K562 (cell line): ENCODE measurements around the gene CCM2. TPM values are rescaled to one million over a fixed set of nuclear protein-coding genes. Genes with fewer than 3 reads are reported as not detected.

Experiments used
- CBFA2T3 ChIP-seq: fragments of 450-650 bp; IDR thresholded peaks from 2 replicates; pipeline ENCODE4 v1.6.1; 2017
- CREB3L1 ChIP-seq: fragments of 450-650 bp; IDR thresholded peaks from 2 replicates; pipeline ENCODE4 v1.6.1; 2014; ENCODE audit warnings: low read depth, mild to moderate bottlenecking, moderate library complexity, borderline replicate concordance
- DIDO1 ChIP-seq: fragments of 450-650 bp; IDR thresholded peaks from 2 replicates; pipeline ENCODE4 v1.6.1; 2016; ENCODE audit warnings: low read depth, missing biosample characterization, missing genetic modification characterization
- MAFF ChIP-seq: IDR thresholded peaks from 2 replicates; pipeline ENCODE4 v1.6.1; 2012; ENCODE audit warnings: low read length, improper control_type of control experiment
- MTA1 ChIP-seq: fragments of 450-650 bp; IDR thresholded peaks from 2 replicates; pipeline ENCODE4 v1.6.1; 2017; ENCODE audit warnings: borderline replicate concordance
- REST ChIP-seq, 2 experiments: fragments of 450-650 bp; formaldehyde crosslinking in 1 of 2; IDR thresholded peaks; 2 replicates each; pipeline versions ENCODE4 v1.4.0 to v1.6.1; 2014 to 2020; ENCODE audit warnings: mild to moderate bottlenecking in 2 of 2, borderline replicate concordance in 1 of 2, low read depth in 1 of 2
- ZNF639 ChIP-seq, 2 experiments: fragments of 200-800 bp in 1 of 2; sonication (Bioruptor generic) in 1 of 2; sonication (generic) in 1 of 2; formaldehyde crosslinking in 1 of 2; IDR thresholded peaks in 1 of 2; conservative IDR thresholded peaks in 1 of 2; 2 replicates each; pipeline versions ENCODE4 v1.5.0 to v1.6.1; 2016 to 2020; ENCODE audit warnings: missing compliant biosample characterization in 1 of 2, missing genetic modification characterization in 1 of 2, missing genetic modification reagents in 1 of 2
- polyA plus RNA-seq, 8 experiments: library from polyadenylated mRNA; depleted of rRNA in 4 of 8; stranded (reverse) in 5 of 8; unstranded in 3 of 8; fragments of >200 nt; fragmentation: Nextera tagmentation in 2 of 8; fragmentation: Illumina TruSeq in 1 of 8; extraction: Ambion mirVana in 2 of 8; extraction: Trizol in 1 of 8; gene quantifications; 2 replicates each; pipeline versions ENCODE4 v1.2.1 to v1.2.3, GENCODE V29; 2011 to 2014; ENCODE audit warnings: inconsistent platforms in 1 of 8, missing spikeins in 1 of 8
- total RNA-seq, 7 experiments: library from RNA; depleted of rRNA in 6 of 7; stranded (reverse); fragments of >200 nt in 6 of 7; fragmentation: Illumina TruSeq in 2 of 7; extraction: Trizol in 2 of 7; gene quantifications; 2 replicates each; pipeline versions ENCODE4 v1.2.1 to v1.2.3, GENCODE V29; 2011 to 2021; ENCODE audit warnings: low replicate concordance in 1 of 7
- TF ChIP-seq, protein P1 (sequence below): fragments of 250-450 bp; sonication (Bioruptor Pico); IDR thresholded peaks from 2 replicates; pipeline ENCODE4 v1.5.0; 2020; ENCODE audit warnings: mild to moderate bottlenecking, borderline replicate concordance
- TF ChIP-seq, protein P2 (sequence below): sonication (generic); formaldehyde crosslinking; IDR thresholded peaks from 2 replicates; pipeline ENCODE4 v1.8.0; 2023; ENCODE audit warnings: mild to moderate bottlenecking, missing genetic modification reagents

CCM2 gene
- total and polyA plus RNA-seq, 9 of the 15 experiments (the other 6 are each of a cell fraction or from before 2014, with no cell fraction given): 0.41 to 38.6 (median 25.9) TPM

- TF ChIP-seq, protein P1, sequence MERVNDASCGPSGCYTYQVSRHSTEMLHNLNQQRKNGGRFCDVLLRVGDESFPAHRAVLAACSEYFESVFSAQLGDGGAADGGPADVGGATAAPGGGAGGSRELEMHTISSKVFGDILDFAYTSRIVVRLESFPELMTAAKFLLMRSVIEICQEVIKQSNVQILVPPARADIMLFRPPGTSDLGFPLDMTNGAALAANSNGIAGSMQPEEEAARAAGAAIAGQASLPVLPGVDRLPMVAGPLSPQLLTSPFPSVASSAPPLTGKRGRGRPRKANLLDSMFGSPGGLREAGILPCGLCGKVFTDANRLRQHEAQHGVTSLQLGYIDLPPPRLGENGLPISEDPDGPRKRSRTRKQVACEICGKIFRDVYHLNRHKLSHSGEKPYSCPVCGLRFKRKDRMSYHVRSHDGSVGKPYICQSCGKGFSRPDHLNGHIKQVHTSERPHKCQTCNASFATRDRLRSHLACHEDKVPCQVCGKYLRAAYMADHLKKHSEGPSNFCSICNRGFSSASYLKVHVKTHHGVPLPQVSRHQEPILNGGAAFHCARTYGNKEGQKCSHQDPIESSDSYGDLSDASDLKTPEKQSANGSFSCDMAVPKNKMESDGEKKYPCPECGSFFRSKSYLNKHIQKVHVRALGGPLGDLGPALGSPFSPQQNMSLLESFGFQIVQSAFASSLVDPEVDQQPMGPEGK (CRISPR knock-in tag): no peak
- TF ChIP-seq, protein P2, sequence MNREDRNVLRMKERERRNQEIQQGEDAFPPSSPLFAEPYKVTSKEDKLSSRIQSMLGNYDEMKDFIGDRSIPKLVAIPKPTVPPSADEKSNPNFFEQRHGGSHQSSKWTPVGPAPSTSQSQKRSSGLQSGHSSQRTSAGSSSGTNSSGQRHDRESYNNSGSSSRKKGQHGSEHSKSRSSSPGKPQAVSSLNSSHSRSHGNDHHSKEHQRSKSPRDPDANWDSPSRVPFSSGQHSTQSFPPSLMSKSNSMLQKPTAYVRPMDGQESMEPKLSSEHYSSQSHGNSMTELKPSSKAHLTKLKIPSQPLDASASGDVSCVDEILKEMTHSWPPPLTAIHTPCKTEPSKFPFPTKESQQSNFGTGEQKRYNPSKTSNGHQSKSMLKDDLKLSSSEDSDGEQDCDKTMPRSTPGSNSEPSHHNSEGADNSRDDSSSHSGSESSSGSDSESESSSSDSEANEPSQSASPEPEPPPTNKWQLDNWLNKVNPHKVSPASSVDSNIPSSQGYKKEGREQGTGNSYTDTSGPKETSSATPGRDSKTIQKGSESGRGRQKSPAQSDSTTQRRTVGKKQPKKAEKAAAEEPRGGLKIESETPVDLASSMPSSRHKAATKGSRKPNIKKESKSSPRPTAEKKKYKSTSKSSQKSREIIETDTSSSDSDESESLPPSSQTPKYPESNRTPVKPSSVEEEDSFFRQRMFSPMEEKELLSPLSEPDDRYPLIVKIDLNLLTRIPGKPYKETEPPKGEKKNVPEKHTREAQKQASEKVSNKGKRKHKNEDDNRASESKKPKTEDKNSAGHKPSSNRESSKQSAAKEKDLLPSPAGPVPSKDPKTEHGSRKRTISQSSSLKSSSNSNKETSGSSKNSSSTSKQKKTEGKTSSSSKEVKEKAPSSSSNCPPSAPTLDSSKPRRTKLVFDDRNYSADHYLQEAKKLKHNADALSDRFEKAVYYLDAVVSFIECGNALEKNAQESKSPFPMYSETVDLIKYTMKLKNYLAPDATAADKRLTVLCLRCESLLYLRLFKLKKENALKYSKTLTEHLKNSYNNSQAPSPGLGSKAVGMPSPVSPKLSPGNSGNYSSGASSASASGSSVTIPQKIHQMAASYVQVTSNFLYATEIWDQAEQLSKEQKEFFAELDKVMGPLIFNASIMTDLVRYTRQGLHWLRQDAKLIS: no peak
- TF ChIP-seq MAFF (no peak), MTA1 (0 out of 2 replicates have a peak, but pooled peaks have one; percentile 49), REST (IDR thresholded peaks at IDR 0.05; ENCODE audit: borderline replicate concordance) (peak; percentile 3; the same call in 1 of the 2 replicates), REST (CRISPR knock-in tag; IDR thresholded peaks at IDR 0.05; ENCODE audit: low read depth) (no peak), ZNF639 (CRISPR knock-in tag; conservative IDR thresholded peaks at IDR 0.05 in 1 of 2, IDR thresholded peaks at IDR 0.05 in 1 of 2) (0 out of 4 replicates have a peak, but pooled peaks of 1 of the 2 experiments have one; percentile 46), CREB3L1 (no peak), DIDO1 (tag) (no peak), CBFA2T3 (peak; percentile 91)
Observed at GRCh38 chr7:44987996-44988395, 12.0 kb upstream of the CCM2 start (continued).
